ENCODE measurements around the gene TTPAL.

DNA sequence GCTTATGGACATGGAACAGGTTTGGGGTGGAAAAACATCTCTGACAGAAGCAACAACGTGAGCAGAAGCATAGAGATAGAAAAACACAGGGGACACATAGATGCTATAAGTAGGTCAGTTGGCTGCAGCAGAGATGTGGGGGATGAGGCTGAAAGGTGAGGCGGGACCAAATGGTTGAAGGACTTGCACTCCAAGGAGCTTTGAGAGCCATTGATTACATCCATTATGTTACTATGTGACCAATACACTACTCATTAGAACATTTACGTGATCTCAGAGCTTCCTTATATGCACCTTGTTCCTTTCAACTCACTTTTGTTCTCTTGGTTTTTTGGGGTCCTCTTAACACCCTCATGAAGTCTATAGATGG, 47.9 kb upstream of the TTPAL start:
- TF ChIP-seq HDGF (IDR thresholded peaks at IDR 0.05; ENCODE audit: borderline replicate concordance) = no peak
- TF ChIP-seq BHLHE40 (IDR thresholded peaks at IDR 0.05; ENCODE audit: borderline replicate concordance) = no peak
- TF ChIP-seq FOXK2 (IDR thresholded peaks at IDR 0.05) = no peak
- no peak for TF ChIP-seq ZNF384 (IDR thresholded peaks at IDR 0.05)
- no peak for TF ChIP-seq NFRKB (IDR thresholded peaks at IDR 0.05)
- no peak for TF ChIP-seq ELF4 (IDR thresholded peaks at IDR 0.05)
- TF ChIP-seq FOXA1 (IDR thresholded peaks at IDR 0.05) = no peak
- TF ChIP-seq SP1 (IDR thresholded peaks at IDR 0.05) = no peak

Measured in HEK293T (cell line).